Ishikawa (cell line): ENCODE data around the gene FIBCD1.
A peak's percentile ranks its signal among the peaks of the same experiment; 100 is the strongest.

Experiments used
- CEBPB ChIP-seq: IDR thresholded peaks from 2 replicates; pipeline ENCODE4 v1.6.1; 2012
- CREB1 ChIP-seq: IDR thresholded peaks from 2 replicates; pipeline ENCODE4 v1.6.1; 2012; ENCODE audit warnings: low read depth
- EGR1 ChIP-seq: IDR thresholded peaks from 2 replicates; pipeline ENCODE4 v1.6.1; 2012
- EP300 ChIP-seq: IDR thresholded peaks from 2 replicates; pipeline ENCODE4 v1.6.1; 2012; ENCODE audit warnings: borderline replicate concordance
- FOXM1 ChIP-seq: IDR thresholded peaks from 2 replicates; pipeline ENCODE4 v1.6.1; 2012; ENCODE audit warnings: low read depth, borderline replicate concordance
- NFIC ChIP-seq: IDR thresholded peaks from 2 replicates; pipeline ENCODE4 v1.6.1; 2012
- RAD21 ChIP-seq: IDR thresholded peaks from 2 replicates; pipeline ENCODE4 v1.6.1; 2012; ENCODE audit warnings: low read depth
- REST ChIP-seq: IDR thresholded peaks from 2 replicates; pipeline ENCODE4 v1.6.1; 2012; ENCODE audit warnings: low read depth, mild to moderate bottlenecking
- TAF1 ChIP-seq: IDR thresholded peaks from 2 replicates; pipeline ENCODE4 v1.6.1; 2012; ENCODE audit warnings: low read depth, mild to moderate bottlenecking
- TCF12 ChIP-seq: IDR thresholded peaks from 2 replicates; pipeline ENCODE4 v1.6.1; 2012; ENCODE audit warnings: low read depth
- TEAD4 ChIP-seq: IDR thresholded peaks from 2 replicates; pipeline ENCODE4 v1.6.1; 2012
- USF1 ChIP-seq: IDR thresholded peaks from 2 replicates; pipeline ENCODE4 v1.6.1; 2012
- YY1 ChIP-seq: IDR thresholded peaks from 2 replicates; pipeline ENCODE4 v1.6.1; 2012; ENCODE audit warnings: low read depth
- ZBTB7A ChIP-seq: IDR thresholded peaks from 2 replicates; pipeline ENCODE4 v1.6.1; 2012; ENCODE audit warnings: low read depth
- TF ChIP-seq, protein P1 (sequence below): IDR thresholded peaks from 2 replicates; pipeline ENCODE4 v1.6.1; 2012

Gene FIBCD1

GRCh38 chr9:130870491-130871381, 68.3 kb downstream of the FIBCD1 start:
- TF ChIP-seq, protein P1, sequence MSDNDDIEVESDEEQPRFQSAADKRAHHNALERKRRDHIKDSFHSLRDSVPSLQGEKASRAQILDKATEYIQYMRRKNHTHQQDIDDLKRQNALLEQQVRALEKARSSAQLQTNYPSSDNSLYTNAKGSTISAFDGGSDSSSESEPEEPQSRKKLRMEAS: peak; percentile 30; the same call in 1 of the 2 replicates
- TF ChIP-seq EGR1 (no peak), TCF12 (peak; percentile 25; the same call in 1 of the 2 replicates), TEAD4 (peak; percentile 9; the same call in 1 of the 2 replicates), EP300 (no peak; the same call in 1 of the 2 replicates), NFIC (peak; percentile 66), CEBPB (no peak), YY1 (no peak), CREB1 (no peak)

GRCh38 chr9:130869250-130869649, 69.8 kb downstream of the FIBCD1 start:
- TF ChIP-seq TAF1: no peak
- TF ChIP-seq, protein P1: no peak
- no peak for TF ChIP-seq FOXM1
- TF ChIP-seq NFIC: peak; percentile 59
- no peak for TF ChIP-seq REST
- no peak for TF ChIP-seq TCF12

DNA sequence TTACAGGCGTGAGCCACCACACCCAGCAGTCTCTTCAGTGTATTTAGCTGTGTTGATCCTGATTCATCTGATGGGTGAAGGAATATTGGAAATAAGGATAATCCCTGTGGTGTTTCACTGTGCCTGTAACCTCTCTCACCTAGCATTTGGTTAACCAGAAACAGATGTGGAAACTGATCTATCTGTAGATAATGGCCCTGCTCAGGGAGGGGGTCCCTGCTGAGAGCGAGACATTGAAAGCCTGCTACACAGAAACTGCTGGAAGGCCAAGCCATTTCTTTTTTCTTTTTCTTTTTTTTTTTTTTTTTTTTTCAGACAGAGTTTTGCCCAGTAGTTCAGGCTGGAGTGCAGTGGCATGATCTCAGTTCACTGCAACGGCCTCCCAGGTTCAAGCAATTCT, 70.8 kb downstream of the FIBCD1 start:
- TF ChIP-seq CEBPB (no peak), REST (no peak), TEAD4 (no peak), USF1 (no peak), TAF1 (no peak), RAD21 (no peak), EP300 (no peak), EGR1 (no peak), FOXM1 (no peak), YY1 (no peak), ZBTB7A (no peak), CREB1 (no peak), TCF12 (no peak), NFIC (no peak)
- TF ChIP-seq, protein P1: no peak

DNA sequence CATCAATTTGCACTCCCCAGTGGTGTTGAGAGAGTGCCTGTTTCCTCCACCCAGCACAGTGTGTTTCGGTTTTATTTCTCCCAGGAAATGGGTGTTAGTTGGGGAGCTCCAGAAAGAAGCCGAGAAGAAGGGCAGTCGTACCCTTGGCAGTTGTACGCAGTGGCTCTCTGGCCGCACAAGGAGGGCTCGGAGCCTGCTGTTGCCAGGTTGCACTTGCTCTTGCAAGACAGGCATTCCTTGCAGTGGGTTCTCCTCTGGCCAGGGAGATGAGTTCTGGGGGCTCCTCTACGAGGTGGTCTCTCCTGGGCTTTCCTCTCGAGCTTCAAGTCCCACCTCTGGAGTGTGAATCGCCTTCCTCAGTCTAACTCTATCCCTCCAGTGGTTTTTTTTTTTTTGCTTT, 71.5 kb downstream of the FIBCD1 start:
- TF ChIP-seq USF1 (no peak), CEBPB (no peak)
- TF ChIP-seq, protein P1: no peak

DNA sequence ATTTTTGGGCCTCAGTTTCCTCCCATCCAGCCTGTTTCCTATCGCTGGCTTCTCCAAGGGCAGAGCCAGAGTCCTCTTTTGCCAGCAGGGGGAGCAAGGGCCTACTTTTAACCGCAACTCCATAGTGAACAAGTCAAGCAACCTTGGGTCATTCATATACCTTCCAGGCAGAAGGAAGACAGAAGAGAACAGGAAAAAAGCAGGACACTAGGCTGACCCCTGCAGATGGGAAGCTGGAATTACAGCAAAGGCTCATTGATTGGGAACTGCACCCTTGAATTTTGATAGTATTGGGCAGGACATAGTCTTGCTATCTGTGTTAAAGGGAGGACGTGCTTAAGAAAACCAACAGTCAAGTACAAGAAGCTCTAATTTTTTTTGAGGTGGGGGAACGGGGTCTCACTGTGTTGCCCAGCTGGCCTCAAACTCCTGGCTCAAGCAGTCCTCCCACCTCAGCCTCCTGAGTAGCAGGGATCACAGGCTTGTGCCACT, 72.5 kb downstream of the FIBCD1 start:
- no peak for TF ChIP-seq USF1
- TF ChIP-seq REST: no peak
- peak; percentile 73 for TF ChIP-seq RAD21
- no peak for TF ChIP-seq TCF12
- TF ChIP-seq CEBPB: no peak
- no peak for TF ChIP-seq EP300
- no peak for TF ChIP-seq YY1
- no peak for TF ChIP-seq TAF1
